ENCODE data around the gene SLC66A1.
"Not testable (repeated sequence)": the region's sequence is repeated elsewhere in the genome, so short reads cannot be mapped to it uniquely, and the experiment has no call there.

DNA sequence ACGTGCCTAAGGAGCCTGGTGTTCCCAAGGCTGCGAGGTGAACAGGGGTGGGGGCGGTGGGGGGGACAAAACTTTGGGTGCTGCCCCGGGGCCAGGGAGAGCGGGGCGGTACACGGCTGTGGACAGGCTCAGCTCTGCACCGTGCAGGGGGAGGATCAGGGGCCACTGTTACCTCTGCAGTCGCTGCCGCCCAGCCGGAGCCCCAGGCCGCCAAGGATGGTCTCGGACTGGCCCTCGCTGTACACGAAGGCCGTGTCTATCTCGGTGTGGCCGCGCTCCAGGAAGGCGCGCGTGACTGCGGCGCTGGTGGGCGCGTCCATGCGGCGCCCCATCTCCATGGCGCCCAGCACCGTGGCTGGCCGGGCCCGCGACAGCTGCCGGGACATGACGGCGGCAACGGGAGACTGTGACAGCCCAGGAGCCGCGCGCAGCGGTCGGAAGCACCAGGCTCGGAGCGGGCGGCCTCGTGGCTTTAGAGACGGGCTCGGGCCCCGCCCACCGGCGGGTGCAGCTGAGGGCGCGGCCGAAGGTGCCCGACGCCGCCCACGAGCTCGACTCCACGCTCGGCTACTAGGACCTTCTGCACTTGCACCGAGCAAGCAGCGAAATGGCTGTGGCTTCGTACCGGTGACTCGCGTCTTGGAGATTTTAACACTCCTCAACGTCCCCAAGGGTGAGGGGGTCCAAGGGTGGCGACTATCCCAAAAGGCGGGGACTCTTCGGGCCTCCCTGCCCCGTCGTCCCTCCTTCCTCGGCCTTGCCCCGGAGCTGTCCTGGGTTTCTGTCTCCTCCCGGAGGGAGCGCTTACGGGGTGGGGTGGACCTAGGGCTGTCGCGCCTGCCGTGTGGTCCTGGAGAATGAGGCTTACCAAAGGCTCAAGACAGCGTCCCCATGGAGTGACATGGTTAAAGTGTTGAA lies 23.5 kb upstream of the SLC66A1 start, which contains the start of gene AKR7A3:
- TF ChIP-seq CTCF (IDR thresholded peaks at IDR 0.05; ENCODE audit: low read depth, low read length); EZH2phosphoT487 (IDR thresholded peaks at IDR 0.05; ENCODE audit: low read depth): not testable (repeated sequence)

Measured in OCI-LY3 (cell line).